Right atrium auricular region (tissue), 2 donors: ENCODE results near the gene SWSAP1. TPM values are rescaled to one million over a fixed set of nuclear protein-coding genes. Genes with fewer than 3 reads are reported as not detected.

ENCODE experiments used
- DNase-seq: peaks from one replicate; pipeline ENCODE4 v3.0.0-alpha.2; 2019; ENCODE audit warnings: low spot score
- H3K27ac ChIP-seq, 2 donors: fragments of 200-600 bp; sonication (generic); 1 replicate in 1 of 2; 2 replicates in 1 of 2; pipeline ENCODE4 v1.5.1; 2016 to 2019
- H3K27me3 ChIP-seq, 2 donors: fragments of 200-600 bp; sonication (generic); one replicate each; pipeline versions ENCODE4 v1.5.1 to v1.6.0; 2017 to 2019
- H3K36me3 ChIP-seq: fragments of 200-600 bp; sonication (generic); one replicate; pipeline ENCODE4 v1.5.1; 2016
- H3K4me1 ChIP-seq, 2 donors: fragments of 200-600 bp; sonication (generic); one replicate each; pipeline versions ENCODE4 v1.5.1 to v1.6.0; 2017 to 2019
- H3K4me3 ChIP-seq, 2 donors: fragments of 200-600 bp; sonication (generic); 1 replicate in 1 of 2; 2 replicates in 1 of 2; pipeline ENCODE4 v1.5.1; 2017 to 2019; ENCODE audit warnings: mild to moderate bottlenecking in 1 of 2, moderate library complexity in 1 of 2
- H3K9me3 ChIP-seq, 2 donors: fragments of 200-600 bp; sonication (generic); one replicate each; pipeline ENCODE4 v1.5.1; 2019
- total RNA-seq, 2 donors: library from RNA; depleted of rRNA; stranded (reverse); fragments of >200 nt; gene quantifications; one replicate each; pipeline ENCODE4 v1.1.0, GENCODE V29; 2016
- TF ChIP-seq, protein P1 (sequence below), 2 donors: fragments of 200-600 bp; sonication (generic); IDR thresholded peaks; one replicate each; pipeline ENCODE4 v1.5.1; 2019; ENCODE audit warnings: antibody characterized with exemption in 2 of 2

Gene SWSAP1
- total RNA-seq, 2 donors from 2014 or later, result 0.44 to 1.5 TPM

DNA sequence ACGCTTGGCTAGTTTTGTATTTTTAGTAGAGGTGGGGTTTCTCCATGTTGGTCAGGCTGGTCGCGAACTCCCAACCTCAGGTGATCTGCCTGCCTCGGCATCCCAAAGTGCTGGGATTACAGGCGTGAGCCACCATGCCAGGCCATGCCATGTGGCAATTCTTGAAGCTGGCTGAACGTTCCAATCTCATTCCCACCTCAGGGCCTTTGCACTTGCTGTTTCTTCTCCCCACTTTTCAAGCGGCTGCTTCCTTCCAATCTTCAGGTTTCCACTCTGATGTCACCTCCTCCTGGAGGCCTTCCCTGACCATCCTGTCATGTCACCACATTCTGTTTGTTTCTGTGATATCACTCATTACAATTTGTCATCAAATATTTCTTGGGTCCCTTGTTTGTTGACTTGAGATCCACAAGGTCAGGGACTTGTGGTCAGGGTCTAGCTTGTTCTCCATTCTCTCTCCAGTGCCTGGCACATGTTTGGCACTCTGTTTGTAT is 5.4 kb downstream of the SWSAP1 start:
- no peak overlapping the region for H3K27ac ChIP-seq
- H3K36me3 ChIP-seq, result no peaks in the 10 kb centered on the region
- no peaks in the 10 kb centered on the region for H3K9me3 ChIP-seq
- TF ChIP-seq, protein P1, sequence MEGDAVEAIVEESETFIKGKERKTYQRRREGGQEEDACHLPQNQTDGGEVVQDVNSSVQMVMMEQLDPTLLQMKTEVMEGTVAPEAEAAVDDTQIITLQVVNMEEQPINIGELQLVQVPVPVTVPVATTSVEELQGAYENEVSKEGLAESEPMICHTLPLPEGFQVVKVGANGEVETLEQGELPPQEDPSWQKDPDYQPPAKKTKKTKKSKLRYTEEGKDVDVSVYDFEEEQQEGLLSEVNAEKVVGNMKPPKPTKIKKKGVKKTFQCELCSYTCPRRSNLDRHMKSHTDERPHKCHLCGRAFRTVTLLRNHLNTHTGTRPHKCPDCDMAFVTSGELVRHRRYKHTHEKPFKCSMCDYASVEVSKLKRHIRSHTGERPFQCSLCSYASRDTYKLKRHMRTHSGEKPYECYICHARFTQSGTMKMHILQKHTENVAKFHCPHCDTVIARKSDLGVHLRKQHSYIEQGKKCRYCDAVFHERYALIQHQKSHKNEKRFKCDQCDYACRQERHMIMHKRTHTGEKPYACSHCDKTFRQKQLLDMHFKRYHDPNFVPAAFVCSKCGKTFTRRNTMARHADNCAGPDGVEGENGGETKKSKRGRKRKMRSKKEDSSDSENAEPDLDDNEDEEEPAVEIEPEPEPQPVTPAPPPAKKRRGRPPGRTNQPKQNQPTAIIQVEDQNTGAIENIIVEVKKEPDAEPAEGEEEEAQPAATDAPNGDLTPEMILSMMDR (IDR thresholded peaks at IDR 0.05), result no peak
- DNase-seq, result no peak
- H3K4me3 ChIP-seq, result no peak overlapping the region
- no peaks in the 10 kb centered on the region for H3K27me3 ChIP-seq
- peaks cover 0 to 61% of the 10 kb centered on the region in 2 donors for H3K4me1 ChIP-seq

DNA sequence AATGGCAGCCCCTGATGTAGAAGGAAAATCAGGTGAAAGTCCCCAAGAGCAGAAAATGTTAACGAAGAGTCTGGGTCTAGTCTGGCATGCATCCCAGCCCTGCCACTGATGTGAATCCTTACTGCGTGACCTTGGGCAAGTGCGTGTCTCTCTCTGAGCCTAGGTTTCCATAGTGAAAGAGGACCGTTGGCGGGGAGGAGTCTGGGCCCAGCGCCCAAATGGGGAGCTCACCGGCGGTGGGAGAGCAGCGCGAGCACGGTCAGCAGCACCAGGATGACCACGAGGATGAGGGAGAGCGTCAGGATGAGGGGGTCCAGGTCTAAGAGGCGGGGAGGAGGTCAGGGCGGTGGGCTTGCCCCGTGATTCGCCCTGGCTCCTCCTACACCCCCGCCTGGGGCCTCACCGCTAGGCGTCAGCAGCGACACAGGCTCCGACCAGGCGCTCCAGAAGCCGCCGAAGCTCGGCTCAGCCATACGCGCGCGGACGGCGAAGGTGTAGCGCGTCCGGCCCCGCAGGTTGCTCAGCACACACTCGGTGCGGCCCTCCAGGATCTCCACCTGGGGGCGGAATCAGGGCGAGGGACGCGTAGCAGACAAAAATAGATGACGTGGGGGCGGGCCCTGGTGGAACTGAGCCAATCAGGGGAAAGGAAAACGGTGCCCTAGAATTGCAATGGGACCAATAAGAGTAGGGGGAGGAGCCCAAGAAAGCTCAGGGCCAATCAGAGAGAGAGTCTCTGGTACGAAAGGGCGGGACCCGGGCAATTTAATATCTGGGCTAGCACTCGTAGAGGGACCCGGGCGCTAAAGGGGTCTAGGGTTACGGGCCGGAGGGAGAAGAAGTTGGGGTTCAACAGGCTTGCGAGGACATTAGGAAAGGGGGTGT is 6.4 kb downstream of the SWSAP1 start:
- DNase-seq, result peak; percentile 97
- peaks cover 0 to 55% of the 10 kb centered on the region in 2 donors for H3K4me1 ChIP-seq
- H3K4me3 ChIP-seq, result peak overlapping the region; percentile 48 to 61
- H3K27ac ChIP-seq, result peak overlapping the region; percentile 85 to 86
- no peaks in the 10 kb centered on the region for H3K36me3 ChIP-seq
- H3K27me3 ChIP-seq, result no peaks in the 10 kb centered on the region
- H3K9me3 ChIP-seq, result no peaks in the 10 kb centered on the region
- TF ChIP-seq, protein P1 (IDR thresholded peaks at IDR 0.05), result peak; percentile 59 to 86

DNA sequence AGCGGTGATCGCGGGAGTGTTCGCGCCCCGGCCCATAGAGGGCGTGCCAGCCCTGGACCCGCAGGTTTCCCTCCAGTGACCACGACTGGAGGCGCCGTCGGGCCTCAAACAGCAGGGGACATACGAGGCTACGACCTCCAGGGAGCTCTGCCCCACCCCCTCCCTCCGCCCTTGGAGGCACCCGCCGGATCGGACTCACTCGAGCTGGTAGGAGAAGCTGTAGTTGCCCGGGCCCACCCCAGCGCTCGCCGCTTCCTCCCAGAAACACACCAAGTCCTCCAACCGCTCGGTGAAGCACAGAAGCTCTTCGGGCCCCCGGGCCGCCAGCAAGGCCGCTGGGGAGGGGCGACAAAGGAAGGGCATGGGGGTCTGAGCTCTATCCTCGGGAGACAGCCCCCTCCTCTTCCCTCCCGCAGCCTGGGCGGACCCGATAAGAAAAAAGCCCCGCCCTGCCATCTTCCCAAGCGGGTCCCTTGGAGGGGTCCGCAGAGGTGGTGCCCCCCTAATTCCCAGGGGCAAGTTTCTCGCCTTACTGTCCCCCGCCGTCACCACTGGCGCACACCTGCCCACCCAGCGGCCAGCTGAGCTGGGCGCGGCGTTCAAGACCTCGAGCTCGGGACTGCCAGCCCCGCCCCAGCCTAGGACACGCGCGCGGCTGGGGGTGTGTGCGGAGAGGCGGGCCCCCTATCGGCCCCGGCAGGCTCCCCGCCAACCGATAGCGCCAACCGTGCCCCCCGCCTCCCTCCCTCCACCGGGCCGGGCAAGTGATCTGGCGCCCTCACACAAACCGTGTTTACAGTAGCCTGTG is 8.6 kb downstream of the SWSAP1 start:
- Histone ChIP-seq H3K4me1 (peaks cover 0 to 37% of the 10 kb centered on the region in 2 donors), H3K4me3 (peak overlapping the region; percentile 48 to 56), H3K27me3 (no peaks in the 10 kb centered on the region), H3K9me3 (no peaks in the 10 kb centered on the region), H3K36me3 (no peaks in the 10 kb centered on the region), H3K27ac (peak overlapping the region; percentile 71 to 77)
- TF ChIP-seq, protein P1 (IDR thresholded peaks at IDR 0.05), result peak; percentile 46 to 77
- DNase-seq, result no peak

DNA sequence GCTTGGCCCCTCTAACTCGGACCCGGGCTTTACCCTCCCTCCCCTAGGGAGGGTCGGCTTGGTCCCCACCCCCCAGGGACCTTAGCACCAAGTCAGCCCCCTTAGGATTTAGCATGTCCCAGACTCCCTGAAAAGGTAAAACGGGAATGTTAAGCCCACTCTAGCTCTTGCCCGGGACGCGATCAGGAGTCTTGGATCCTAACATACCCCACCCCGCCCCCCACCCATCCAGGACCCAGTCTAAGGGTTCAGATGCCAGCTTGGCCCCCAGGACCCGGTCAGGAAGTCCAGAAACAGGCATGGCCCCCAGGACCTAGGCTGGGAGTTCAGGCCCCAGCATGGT is 9.2 kb downstream of the SWSAP1 start:
- H3K4me1 ChIP-seq, result peaks cover 0 to 31% of the 10 kb centered on the region in 2 donors
- H3K4me3 ChIP-seq, result peak overlapping the region; percentile 48 to 56
- peak overlapping the region; percentile 71 to 77 for H3K27ac ChIP-seq
- no peaks in the 10 kb centered on the region for H3K27me3 ChIP-seq
- DNase-seq, result no peak
- TF ChIP-seq, protein P1 (IDR thresholded peaks at IDR 0.05), result no peak
- H3K36me3 ChIP-seq, result no peaks in the 10 kb centered on the region
- H3K9me3 ChIP-seq, result no peaks in the 10 kb centered on the region

DNA sequence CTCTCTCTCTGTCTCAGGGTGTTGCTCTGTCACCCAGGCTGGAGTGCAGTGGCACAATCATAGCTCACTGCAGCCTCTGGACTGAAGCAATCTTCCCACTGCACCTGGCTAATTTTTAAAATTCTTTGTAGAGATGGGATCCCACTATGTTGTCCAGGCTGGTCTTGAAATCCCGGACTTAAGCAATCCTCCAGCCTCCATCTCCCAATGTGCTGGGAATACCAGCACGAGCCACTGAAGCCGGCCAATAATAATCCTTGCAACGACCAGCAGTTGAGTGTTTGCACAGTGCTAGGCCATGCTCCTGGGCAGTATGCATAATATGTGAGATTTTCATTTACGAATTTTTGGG is 10.3 kb downstream of the SWSAP1 start:
- Histone ChIP-seq H3K36me3 (no peaks in the 10 kb centered on the region), H3K27ac (no peak overlapping the region), H3K4me3 (no peak overlapping the region), H3K27me3 (no peaks in the 10 kb centered on the region), H3K9me3 (no peaks in the 10 kb centered on the region), H3K4me1 (peaks cover 0 to 29% of the 10 kb centered on the region in 2 donors)
- DNase-seq, result no peak
- TF ChIP-seq, protein P1 (IDR thresholded peaks at IDR 0.05), result no peak
